Measurements from ENCODE around the gene SIRPA.

Gene SIRPA

DNA sequence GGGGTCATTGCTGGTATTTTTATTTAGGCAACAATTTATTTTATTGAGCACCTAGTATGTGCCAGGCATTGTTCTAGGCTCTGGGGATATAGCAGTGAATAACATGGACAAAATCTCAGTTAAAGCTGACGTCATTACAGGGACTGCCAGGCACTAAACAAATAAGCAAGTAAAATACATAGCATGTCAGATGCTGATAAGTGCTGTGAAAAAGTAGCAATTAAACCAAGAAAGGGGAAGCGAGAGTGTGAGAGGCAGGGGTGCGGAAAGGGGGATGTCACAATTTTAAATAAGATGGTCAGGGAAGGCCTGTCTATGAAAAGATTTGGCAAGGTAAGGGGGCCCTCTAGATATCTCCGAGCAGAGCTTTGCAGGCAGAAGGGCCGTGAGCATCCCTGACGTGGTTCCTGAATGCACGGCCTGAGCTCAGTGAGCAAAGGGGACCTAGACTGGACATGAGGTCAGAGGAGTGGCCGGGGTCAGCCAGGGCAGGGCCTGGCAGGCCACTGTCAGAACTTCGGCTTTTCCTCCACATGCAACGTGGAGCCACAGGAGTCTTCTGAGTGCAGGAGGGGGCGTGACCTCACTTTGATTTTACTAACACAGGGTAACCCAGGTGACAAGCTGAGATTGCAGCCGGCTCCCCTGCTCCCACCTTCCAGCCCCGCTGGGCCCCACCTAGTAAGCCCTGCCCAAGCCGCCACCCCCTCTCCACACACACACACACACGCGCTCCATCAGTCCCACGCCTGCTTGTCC, 24.2 kb upstream of the SIRPA start:
- DNase-seq (ENCODE audit: low spot score), result no peak

DNA sequence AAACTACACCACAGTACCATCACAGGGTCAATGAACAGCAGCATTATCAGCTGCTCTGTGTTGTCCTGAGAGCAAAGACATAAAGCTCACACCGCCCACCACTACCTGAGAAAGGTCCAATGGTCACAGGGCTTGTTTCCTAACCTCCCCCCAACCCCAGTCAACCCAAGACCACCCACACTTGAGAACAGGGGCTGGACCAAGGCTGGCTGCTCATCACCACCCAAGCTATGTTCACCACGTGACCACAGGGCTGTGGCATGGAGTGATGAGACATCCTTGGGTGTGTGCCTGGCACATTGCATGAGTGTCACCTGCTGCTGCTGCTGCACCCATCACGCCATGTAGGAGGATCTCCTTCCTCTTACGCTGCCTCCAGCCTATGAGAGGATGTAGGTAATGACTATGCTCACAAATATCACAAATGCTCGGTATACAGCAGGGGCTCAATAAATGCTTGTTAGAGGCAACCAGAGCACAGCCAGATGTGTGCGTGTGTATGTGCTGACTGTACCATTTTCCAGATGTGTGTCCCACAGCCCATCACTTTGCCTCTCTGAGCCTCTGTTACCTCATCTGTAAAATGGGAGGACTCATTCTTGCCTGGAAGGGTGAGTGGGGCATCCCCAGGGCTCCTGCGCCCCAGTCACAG, 23.3 kb upstream of the SIRPA start:
- peak; percentile 42 for DNase-seq (ENCODE audit: low spot score)

DNA sequence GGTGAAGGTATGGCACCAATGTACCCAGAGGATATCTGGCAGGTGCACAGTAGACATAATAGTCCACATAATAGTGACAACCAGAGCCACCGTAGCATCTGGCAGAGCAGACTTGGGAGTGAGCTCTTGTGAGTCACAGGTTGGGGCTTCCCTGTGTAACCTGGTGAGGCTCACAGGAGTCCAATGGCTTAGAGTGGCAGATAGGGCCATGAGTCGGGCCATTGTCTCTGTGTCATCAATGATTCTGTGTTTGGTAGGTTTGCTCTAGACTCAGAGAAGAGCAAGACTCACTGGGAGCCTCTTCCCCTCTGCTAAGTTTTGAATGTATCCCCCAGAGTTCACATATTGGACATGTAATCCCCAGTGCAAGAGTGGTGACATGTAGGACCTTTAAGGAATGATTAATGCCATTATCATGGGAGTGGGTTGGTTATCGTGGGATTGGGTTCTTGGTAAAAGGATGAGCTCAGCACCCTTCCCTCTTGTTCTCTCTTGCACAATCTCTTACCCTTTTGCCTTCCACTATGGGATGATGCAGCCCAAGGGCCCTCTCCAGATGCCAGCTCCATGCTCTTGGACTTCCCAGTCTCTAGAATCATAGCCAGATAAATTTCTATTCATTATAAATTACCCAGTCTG, 22.6 kb upstream of the SIRPA start:
- peak; percentile 81 for DNase-seq (ENCODE audit: low spot score)

DNA sequence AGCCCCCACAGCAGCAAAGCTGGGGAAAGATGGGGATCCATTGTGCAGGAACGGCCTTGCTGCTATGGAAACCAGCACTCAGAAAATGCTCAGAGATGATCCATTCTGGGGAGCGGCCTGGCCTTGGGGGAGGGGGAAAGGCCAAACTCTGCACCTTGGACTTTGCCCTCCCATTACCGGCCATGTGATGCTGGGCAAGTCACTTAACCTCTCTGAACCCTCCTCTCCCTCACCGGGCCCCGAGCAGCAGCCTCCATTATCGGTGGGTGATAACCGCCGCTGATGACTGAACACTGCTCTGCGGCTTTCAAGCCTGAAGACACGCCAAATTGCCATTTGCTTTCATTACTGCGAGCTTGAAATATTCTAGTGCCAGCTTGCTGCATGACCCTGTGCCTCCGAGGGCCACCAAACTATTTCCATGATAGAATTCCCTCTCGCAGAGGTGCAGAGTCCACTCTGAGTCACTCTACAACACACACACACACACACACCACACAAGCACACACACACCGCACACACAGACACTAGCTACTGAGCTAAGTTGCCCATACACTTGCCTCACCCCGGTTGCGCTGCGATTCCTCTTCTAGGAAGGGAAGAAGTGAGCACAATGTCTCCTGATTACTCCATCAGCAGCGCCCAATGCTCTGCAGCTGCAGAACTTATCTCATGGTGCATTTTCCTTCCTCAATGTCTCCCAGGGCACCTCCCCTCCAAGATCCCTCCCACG, 20.6 kb upstream of the SIRPA start:
- DNase-seq (ENCODE audit: low spot score), result peak; percentile 60

DNA sequence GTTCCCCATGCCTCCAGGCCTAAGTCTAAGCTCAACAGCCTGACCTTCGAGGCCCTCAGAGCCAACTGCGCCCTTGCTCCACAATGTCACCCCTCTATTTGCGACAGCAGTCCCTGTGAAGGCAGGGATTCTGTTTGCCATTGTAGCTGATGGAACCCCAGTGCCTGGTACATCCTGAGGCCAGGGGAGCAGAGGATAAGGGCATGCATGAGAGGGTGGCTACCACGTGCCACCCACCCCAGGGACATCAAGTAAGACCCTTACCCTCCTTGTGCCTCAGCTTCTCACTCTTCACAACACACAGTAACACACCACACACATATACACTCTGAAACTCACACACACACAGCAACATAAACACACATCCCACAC, 20.0 kb upstream of the SIRPA start:
- no peak for DNase-seq (ENCODE audit: low spot score)

DNA sequence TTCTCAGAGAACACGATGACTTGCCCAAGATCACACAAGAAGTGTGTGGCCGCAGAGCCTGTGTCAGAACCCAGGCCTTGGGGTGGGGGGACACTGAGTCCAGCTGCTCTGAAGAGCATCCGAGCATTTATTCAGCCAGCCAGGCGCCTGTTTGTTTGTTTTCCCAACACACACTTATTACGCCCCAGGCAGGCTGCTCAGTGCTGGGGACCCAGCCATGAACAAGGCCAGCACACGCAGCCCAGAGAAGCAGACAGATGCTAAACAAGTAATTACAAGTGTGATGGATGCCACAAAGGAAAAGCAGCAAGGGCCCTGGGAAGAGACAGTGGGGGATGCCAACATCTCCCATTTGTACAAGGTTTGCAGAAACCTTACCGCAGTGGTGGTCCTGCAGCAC, 19.4 kb upstream of the SIRPA start:
- DNase-seq (ENCODE audit: low spot score), result no peak

DNA sequence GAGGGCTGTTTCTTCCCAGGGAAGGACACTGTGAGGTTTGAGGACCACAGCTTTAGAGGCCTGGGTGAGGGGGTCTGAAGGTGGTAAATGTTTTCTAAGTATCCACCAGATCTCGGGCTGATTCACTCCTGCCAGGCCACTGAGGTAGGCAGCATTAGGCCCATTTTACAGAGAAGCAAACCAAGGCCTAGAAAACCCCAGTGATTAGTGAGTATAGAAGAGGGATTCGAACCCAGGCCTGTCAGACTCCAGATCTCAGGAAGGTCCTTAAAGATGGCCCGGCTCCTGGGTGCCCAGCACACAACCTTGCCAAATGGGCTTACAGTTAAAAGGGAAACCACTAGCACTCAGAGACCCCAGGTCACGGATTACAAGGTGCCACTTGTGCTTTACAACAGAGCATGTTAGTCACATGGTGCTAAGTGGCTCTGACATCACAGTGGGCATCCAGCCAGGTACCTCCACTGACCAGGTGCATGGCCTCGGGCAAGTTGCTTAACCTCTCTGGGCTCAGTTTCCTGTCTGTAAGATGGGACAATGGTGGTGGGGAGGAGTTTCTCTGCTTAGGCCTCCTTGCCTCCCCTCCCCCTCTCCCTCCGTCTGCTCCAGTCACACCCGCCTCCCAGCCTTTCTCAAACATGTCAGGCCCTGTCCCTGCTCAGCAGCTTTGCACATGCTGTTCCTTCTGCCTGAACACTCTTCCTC, 18.8 kb upstream of the SIRPA start:
- peak; percentile 61 for DNase-seq (ENCODE audit: low spot score)

DNA sequence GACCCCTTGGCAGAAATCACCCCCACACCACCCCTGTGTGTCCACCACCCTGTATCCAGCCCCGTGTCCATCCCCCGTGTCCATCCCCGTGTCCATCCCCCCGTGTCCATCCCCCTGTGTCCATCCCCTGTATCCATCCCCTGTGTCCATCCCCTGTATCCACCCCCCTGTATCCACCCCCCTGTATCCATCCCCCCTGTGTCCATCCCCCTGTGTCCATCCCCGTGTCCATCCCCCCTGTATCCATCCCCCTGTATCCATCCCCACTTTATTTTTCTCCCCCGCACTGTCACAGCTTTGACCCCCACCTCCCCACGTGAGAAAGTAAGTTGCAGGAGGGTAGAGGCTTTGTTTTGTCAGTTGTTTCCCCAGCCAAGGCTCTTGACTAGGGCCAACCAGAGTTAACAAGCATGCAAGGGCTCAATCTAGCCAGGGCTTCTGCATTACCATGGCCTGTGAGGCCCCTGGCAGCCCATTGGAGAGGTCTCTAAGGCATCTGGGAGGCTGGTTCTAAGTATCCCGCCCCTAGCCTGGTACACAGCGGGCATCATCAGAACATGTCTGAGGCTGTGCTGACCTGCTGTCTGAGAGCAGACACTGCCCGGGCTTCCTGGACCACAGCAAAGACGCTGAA, 18.1 kb upstream of the SIRPA start:
- no peak for DNase-seq (ENCODE audit: low spot score)

DNA sequence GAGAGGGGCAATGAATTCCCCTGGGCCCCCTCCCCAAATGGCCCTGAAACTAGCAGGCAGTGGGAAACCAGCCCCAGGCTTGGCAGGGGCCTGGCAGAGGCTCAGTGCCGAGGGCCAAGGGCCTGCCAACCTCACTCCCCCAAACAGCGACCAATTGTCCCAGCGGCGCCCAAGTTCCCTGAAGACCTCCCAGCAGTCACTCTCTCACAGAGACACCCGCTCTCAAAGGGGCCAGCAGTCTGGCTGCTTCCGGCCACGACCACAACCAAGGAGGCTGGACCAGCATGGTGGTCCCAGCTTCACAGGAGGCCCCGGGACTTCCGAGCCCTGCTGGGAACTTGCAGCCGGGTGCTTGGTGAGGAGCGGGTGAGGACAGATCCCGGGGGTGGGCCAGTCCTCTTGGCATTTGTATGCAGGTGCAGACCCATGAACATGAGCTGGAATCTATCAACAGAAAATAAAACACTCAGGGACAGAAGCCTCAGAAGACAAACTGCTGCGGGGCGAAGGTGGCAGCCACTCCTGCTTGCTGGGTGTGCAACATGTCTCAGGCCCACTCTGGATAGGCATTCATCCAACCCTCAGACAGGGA, 17.5 kb upstream of the SIRPA start:
- no peak for DNase-seq (ENCODE audit: low spot score)

DNA sequence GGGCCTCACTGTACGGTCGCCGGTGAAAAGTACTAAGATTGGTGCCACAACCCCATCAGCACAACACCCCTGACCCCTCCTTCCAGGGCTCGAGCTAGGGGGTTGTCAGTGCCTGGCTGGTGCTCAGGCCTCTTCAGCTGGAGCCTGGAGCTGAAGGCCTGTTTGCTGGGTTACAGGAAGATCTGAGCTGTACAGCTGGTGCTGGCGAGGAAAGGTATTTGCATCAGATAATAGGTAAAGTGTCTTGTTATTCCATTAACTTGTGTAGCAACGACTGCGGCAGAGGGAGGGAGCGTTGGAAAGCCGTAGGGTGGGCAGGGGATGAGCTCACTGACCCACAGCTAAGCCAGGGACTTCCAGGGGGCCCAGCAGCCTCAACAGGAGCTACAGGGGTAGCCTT, 15.8 kb upstream of the SIRPA start:
- no peak for DNase-seq (ENCODE audit: low spot score)

DNA sequence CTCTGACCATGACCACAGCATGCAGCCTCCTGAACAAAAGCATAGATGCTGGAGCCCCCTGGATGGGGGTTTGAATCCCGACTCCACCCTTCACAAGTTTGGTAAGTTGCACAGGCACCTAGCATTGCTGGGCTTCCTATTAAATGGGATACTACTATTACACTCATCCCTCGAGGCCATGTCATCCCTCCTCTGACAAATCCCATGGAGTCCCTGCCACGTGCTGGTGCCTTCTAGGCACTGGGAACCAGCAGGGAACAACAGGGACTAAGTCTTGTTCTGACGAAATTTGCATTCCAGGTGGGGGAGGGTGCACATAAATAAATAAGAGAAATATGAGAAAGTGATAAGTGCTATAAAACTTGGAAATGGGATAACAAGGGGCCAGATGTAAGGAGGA, 15.3 kb upstream of the SIRPA start:
- DNase-seq (ENCODE audit: low spot score), result no peak

DNA sequence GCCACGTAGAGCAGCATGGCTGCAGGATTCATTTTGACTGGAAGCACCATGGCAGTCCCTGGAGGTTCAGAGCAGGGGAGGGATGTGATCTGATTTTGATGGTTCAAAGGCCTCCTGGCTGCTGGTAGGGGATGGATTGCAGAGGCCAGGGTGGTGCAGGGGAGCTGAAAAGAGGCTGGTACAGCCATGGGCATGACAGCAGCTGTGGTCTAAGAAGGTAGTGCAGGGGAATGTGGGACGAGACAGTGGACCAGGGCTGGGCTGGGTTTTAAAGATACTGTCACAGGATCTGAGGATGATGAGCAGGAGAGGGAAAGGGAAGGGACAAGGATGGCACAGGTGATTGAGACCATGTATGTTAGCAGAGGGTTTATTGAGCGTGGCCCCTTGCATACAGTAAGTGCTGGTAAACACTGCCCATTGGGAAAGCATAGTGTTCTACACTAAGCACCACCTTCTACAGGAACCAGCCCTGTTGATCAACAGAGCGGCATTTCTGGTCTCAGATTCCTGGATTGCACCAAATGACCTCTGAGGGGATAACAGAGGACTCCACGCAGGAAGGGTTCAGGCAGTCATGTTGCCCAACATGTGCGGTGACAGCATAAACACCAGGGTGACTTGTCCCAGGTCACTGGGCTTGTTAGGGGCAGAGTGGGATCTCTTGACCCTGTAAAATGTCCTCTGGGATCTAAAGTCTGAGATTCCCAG, 14.5 kb upstream of the SIRPA start:
- no peak for DNase-seq (ENCODE audit: low spot score)

DNA sequence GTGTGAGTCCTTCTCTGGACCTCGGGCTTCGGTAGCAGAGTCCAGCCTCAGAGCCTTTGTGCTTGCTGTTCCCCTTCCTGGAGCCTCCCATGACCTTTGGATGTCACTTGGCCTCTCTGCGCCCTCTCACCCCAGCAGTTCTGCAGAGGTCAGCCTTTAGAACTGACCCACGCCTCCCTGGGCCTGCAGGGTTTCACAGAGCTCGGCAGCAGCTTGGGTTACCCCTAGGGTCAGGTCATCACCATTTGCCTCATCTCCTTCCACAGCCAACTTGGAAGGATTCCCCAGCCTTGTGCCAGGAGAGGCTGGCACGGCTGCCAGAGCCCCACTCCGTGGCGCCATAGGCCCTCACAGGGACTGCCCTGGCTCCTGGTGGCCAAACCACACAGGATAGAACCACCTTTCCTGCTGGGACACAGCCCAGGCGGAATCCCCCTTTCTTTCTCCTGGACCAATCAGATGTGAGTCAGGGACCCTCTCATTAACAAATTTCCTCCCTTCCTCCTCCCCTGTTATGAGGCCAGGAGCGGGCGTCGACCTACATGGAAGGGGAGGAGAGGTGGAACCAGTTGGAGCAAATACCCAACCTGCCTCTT, 13.9 kb upstream of the SIRPA start:
- peak; percentile 53 for DNase-seq (ENCODE audit: low spot score)

DNA sequence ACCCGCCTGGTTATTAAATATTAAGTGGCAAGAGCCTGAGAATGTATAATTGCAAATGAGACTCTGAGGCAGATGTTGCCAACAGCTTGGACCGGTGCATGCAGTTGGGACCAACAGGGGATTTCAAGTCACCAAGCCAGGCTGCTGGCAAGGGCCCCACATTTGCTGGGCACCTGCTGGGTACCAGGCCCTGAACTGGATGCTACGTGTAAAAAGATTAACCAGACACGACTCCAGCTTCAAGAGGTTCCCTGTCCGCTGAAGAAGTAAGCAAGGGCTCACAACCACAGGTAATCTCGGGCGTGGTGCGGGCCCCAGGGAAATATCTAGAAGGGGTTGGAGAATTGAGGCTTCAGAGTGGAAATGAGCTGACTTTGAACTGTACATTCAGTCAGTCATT, 13.2 kb upstream of the SIRPA start:
- DNase-seq (ENCODE audit: low spot score), result no peak

DNA sequence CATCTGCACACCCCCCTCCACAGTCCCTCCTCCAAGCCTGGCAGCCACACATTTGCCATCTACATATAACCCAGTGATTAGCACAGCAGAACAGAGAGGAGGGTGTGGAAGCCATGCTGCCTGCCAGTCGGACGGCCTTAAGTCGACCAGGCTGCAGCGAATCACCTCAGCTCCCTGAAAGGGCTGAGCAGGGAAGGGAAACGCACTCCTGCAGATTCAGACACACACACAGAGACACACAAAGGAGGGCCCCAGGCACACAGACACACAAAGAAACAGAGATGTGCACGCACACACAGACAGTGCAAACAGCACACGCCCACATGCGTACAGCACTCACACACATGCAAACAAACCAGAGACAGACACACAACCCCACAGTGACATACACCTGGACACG, 11.2 kb upstream of the SIRPA start:
- DNase-seq (ENCODE audit: low spot score), result no peak

DNA sequence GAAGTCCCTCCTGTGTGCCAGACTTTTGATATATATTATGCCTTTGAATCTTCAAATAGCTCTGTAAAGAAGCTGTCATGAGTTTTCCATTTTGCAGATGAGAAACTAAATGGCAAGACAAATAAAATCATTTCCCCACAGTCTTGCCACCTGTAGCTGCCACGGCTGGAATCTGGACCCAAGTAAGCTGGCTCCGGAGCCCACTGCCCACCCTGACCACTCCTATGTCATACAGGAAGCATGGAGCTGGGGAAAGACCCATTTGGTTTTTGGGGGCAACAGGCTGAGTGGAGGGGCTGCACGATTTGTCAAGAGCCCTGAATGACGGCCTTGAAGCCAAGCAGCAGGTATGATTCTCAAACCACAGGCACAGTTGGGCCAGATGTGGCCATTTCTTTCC, 10.0 kb upstream of the SIRPA start:
- no peak for DNase-seq (ENCODE audit: low spot score)

DNA sequence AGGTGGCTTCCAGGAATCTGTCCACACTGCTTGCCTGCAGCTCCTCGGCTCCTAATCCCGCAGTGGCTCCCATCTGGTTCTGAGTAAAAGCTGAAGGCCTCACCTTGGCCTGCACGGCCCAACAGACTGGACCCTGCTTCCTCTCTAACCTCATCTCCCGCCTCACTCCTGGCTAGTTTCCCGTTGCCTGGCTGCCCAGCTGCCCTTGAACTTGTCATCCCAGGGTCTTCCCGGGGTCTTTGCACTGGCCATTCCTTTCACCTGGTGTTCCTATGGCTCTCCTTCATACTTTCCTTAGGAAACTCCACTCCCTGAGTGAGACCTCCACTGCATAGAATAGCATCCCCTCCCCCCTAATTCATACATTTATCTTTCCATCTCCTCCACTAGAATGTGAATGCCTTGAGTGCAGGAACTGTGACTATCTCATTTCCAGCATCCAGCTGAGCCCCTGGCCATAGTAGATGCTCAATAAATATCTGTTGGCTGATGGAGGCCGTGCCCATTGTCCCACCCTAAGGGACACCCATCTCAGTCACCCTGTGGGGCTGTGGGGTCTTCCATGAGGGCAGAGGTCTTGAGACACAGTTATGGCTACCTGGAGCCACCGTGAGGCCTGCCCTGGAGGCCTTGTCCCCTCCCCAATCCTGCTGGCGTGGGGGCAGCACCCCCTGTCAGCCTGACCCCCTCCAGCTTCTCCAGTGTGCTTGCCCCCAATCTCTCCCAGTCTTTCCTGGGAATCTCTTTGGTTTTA, 9.1 kb upstream of the SIRPA start:
- no peak for DNase-seq (ENCODE audit: low spot score)

DNA sequence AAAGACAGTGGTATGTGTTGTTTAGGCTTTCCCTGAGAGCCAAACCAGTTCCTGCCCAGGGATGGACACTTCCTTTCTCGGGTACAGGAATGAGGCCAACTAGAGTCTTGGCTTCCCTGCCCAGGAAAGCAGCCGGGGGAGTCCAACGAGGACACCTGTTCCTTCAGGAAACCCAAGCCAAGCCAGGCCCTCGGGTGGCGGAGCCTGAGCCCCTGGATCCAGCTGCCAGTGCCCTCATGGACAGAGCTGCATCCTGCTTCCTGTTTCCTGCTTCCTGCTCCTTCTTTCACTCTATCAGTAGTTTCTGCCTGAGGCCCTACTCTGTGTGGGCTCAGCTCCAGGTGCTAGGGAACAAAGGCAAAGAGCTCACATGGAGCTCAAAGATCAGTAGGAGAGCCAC, 7.9 kb upstream of the SIRPA start:
- DNase-seq (ENCODE audit: low spot score), result no peak

DNA sequence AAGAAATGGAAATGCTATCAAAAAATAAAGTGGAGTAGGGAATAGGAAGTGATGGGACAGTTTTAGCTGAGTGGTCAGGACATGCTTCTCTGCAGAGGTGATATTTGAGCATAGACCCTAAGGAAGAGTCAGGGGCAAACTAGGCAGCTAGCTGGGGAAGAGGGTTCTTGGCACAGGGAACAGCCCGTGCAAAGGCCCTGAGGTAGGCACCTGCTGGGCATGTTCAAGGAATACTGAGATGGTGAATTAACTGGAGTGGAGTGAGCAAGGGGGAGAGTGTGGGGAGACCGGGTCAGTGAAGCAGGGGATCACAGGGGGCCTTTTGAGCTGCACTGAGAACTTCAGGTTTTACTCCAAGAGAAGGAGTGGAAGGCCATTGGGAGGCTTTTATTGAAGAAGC, 7.5 kb upstream of the SIRPA start:
- no peak for DNase-seq (ENCODE audit: low spot score)

Data from kidney tubule cell (primary cell).